T1000 (cell line): ENCODE results near the gene ACY1.
"Not testable (repeated sequence)": the region's sequence is repeated elsewhere in the genome, so short reads cannot be mapped to it uniquely, and the experiment has no call there.

Experiments used
- DNase-seq: peaks from one replicate; lab custom pipeline; 2025; ENCODE audit warnings: mixed read lengths; lab: John Stamatoyannopoulos, UW

ACY1 gene

DNA sequence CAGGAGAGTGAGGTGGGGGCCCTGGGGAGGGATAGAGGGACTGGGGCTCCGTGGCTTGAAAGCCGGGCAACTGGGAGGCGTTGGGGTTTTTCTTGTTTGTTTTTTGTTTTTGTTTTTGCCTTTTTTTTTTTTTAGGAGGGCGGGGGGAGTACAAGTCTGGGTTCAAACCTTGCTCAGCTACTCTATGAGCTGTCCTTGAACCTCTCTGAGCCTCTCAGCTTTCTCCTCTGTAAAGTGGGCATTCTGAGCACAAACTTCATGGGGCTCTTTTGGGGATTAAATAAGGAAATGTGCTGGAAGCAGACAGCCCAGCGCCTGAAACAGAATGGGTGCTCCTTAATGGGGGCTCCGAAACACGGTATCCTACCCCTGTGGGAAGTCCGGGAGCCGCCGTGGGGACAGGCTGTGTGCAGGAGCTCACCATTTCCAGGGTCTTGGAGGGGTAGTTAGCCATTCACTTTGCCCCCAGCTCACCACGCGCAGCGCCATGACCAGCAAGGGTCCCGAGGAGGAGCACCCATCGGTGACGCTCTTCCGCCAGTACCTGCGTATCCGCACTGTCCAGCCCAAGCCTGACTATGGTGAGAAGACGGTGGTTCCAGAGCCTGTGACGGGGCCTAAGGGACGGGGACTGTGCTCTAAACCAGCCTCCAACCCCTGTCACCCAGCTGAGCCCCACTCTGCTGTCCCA is 388 bp downstream of the ACY1 start:
- DNase-seq = no peak

DNA sequence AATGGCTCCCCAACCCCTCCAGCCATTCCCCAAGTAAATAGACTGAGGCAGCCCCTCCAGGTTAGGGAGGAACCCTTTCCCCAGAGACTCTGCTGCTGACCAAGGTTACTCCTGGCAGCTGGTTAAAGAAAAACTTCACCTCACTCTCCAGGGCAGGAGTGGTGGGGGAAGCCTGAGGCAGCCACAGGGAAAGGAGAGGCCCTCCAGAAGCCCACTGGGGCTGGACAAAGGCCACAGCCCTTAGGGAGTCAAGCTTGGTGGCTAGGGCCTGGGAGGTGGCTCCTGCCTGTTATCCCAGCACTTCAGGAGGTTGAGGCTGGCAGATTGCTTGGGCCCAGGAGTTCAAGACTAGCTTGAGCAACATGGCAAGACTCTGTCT is 923 bp downstream of the ACY1 start:
- no peak for DNase-seq

DNA sequence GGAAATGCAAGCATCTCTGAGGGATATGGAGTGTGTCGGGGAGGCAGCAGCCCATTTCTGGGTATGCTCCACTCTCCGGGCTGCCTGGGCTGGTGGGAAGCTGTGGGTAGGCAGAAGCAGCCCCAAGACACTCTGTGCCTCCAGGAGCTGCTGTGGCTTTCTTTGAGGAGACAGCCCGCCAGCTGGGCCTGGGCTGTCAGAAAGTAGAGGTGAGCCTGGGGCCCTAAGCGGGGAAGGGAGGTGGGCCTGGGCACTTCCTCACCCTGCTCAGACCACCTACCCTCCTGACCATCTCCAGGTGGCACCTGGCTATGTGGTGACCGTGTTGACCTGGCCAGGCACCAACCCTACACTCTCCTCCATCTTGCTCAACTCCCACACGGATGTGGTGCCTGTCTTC is 1.7 kb downstream of the ACY1 start:
- DNase-seq = no peak

DNA sequence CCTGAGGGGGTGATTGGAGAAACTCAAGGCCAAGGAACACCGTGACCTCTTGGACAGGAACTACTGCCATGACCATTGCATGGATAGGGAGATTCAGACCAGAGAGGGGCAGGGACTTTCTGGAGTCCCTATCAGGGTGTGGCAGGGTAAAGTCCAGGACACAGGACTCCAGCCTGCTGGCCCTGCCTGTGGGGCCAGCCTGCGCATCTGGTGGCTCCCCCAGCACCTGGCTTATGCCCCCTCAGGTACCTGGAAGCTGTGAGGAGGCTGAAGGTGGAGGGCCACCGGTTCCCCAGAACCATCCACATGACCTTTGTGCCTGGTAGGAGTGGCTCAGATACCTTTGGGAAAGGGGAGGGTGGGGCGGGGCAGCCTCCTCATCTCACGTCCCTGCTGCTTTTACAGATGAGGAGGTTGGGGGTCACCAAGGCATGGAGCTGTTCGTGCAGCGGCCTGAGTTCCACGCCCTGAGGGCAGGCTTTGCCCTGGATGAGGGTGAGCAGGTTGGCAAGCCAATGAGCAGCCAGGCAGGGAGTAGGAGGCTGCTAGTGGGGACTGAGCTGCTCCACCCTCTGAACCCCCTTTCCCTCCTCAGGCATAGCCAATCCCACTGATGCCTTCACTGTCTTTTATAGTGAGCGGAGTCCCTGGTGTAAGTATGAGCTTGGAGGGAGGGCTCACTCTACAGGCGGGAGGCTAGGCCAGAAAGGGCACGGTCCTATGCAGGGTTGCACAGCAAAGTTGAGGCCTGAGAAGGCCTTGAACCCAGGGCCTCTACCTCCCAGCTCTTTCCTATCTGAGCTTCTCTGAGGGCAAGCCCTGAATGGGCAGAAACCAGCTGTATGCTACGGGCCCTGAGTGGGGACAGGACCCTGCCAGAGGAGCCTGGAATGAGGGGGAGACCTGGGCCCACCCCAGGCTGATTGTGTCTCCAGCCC is 2.9 kb downstream of the ACY1 start:
- no peak for DNase-seq

DNA sequence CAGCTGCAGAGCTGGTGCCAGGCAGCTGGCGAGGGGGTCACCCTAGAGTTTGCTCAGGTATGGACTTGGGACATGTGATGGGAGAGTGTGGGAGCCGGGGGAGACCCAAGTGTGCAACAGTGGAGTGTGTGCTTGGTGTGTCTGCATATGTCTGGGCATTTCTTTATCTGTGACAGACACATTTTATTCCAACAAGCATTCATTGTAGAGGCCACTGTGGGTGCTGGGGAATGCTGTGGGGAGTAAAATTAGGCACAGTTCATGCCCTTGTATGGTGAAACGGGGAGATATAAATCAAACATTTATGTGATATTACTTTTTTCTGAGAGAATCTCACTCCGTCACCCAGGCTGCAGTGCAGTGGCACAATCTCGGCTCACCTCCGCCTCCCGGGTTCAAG is 4.2 kb downstream of the ACY1 start:
- no peak for DNase-seq

DNA sequence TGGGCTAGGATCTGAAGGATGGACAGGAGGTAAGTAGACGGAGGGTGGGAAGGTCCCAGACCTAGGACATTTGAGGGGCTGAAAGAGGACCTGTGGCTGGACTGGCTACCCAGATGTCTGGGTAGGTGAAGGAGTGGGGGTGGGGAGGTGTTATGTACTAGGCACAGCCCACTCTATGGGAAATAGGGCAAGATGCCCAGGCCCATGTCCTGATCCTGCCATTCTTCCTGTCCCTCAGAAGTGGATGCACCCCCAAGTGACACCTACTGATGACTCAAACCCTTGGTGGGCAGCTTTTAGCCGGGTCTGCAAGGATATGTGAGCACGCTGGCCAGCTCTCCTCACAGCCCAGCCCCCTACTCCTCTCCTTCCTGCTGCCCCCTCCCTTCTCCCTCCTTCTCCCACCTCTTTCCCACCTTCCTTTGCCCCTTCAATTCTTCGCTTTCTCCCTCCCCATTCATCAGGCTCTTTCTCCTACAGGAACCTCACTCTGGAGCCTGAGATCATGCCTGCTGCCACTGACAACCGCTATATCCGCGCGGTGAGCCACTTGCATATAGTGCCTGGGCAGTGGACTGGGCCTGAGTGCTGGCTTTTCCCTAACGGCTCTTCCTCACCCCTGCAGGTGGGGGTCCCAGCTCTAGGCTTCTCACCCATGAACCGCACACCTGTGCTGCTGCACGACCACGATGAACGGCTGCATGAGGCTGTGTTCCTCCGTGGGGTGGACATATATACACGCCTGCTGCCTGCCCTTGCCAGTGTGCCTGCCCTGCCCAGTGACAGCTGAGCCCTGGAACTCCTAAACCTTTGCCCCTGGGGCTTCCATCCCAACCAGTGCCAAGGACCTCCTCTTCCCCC is 5.2 kb downstream of the ACY1 start:
- no peak for DNase-seq

DNA sequence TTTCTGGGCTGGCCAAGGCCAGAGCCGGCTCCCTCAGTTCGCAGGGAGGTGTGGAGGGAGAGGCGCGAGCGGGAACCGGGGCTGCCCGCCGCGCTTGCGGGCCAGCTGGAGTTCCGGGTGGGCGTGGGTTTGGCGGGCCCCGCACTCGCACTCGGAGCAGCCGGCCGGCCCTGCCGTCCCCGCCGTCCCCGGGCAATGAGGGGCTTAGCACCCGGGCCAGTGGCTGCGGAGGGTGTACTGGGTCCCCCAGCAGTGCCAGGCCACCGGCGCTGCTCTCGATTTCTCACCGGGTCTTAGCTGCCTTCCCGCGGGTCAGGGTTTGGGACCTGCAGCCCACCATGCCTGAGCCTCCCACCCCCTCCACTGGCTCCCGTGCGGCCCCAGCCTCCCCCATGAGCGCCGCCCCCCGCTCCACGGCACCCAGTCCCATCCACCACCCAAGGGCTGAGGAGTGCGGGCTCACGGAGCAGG is 7.2 kb downstream of the ACY1 start:
- DNase-seq = not testable (repeated sequence)

DNA sequence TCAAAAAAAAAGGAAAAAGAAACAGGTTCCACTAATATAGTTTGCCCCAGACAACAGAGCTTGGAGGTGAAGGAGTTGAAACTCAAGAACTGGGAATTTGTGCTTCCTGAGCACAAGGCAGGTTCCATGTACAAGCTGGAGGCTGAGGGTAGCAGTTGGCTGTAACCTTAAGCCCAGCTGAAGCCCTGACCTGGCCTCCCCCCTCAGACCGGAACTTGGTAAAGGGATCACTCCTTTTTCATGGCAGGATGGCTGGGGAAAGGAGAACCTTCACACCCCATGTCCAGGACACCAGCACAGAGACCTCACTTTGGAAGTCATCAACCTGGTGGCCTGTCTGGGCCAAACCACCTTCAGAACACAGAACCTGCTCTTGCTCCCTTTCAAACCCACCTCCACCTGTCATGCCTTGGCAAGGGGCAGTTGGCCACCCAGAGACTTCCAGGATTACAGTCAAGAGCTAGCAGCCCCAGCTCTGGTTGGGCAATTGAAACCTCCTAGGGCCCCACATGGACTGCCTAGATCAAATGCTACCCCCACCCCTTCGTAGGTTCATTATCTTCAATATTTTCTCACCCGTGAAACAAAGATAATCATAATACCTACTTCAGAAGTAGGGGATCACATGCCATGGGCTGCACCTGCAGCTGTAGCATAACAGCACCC is 8.8 kb downstream of the ACY1 start:
- DNase-seq = no peak

DNA sequence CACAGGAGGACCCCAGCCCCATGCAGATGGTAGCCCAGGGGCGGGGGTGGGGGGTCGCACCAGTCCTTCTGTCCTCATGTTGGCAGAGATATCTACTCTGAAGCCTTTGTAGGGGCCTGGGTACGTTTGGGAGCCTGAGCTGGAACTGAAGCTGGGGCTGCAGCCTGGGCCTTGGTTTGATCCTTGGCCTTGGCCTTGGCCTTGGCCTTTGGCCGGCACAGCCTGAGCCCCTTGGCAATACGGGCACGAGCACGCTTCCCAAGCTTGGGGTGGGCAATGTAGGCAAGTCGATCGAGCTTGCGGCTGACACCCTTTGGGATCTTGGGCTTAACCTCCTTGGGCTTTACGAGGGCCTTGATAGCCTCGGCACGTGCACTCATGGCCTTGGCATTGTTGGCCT is 10.3 kb downstream of the ACY1 start:
- not testable (repeated sequence) for DNase-seq

DNA sequence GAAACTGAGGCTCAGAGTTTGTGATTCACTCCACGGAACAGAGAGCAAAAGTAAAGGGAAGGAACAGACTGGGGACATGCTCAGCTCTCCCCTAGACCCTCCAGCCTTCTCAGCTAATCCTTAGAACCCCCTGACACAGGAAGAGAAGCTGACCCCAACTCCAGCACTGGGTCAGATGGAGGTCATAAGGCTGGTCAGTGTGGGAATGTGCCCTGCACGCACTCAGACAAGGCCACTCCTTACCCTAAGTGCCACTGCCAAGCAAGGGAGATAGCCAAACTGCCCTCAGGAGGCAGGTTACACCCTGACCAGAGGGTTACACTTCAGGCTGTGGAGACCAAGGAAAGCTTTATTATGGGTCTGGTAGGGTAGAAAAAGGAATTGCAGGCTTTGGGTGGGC is 11.2 kb downstream of the ACY1 start:
- DNase-seq = no peak

DNA sequence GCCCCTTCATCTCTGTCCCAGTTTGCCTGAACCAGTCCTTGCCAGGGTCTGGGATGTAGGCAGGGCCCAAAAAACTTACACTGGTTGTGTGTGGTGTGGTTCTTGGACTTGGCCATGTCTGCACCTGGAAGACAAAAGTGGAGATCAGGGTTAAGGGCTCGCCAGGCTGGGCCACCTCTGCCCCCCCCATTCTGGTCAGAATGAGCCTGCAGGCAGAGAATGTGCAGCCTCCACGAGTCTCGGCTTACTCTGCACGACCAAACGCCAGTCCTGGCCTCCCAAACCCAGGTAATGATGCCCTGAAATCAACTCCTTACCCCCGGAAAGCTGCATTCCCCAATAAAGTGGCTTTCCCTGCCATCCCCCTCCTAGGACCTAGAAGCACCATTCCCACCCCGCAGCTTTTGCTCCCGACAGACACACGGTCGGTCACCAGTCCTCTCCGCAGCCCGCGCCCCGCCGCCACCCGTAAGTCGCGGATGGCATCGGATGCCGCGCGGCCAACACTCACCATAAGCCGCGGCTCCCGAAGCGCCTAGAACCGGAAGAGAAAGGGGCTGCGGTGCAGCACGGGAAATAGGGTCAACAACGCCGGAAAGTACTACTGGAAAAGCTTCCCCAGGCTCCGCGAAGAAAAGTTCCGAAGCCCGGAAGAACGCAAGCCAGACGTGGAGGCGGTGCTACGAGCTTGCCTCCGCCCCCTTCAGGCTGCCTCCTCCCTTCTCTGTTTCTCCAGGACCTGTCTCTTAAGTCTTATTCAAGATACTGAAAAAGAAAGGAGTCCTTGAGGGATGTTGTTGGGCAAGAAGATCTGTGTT is 12.2 kb downstream of the ACY1 start, which contains the start of gene RPL29:
TSS of gene RPL29 (minus strand) at position 550 of the 818 bp plus-strand sequence. CDS start at position 116, 434 bp downstream.
- DNase-seq = peak; percentile 89

DNA sequence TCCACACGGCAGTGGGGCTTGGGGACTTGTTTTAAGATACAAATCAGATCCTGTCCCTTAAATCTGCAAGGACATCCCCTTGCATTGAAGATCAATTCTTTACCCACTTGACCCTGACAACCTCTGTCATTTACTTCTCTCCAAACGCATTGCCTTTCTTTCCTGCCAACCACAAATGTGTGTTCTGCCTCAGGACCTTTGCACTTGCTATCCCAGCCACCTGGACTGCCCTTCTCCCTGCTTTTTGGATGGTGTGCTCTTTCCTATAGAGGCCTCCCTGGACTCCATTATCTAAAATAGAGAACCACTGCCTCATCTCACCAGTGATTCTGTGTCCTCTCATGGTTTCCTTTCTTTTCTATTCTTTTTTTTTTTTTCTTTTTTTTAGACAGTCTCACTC is 13.8 kb downstream of the ACY1 start:
- DNase-seq = no peak

DNA sequence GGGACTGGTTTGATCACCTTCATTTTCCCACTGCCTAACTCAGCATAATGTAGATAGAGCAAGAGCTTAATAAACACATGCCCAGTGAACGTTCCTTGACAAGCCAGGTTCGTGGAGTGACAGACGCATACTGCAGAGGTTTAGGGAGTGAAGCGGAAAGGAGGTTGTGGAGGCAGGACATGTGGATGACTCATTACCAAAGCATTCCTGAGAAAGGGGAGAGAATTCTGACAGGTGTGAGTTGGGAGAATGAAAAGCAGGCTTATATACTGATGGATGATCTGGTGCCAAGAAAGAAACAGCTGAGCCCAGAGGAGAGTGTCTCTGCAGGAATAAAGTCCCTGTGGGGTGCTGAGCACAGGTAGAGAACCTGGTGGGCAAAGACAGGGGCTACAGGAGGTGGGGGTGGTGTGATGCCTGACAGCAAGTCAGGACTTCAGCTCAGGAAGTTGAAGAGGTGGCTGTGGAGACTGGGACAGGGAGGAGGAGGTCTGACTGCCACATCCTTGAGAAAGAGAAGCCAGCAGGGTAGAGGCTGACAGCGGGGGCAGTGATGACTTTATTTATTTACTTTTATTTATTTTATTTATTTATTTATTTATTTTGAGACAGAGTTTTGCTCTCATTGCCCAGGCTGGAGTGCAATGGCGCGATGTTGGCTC is 14.7 kb downstream of the ACY1 start:
- DNase-seq = no peak

DNA sequence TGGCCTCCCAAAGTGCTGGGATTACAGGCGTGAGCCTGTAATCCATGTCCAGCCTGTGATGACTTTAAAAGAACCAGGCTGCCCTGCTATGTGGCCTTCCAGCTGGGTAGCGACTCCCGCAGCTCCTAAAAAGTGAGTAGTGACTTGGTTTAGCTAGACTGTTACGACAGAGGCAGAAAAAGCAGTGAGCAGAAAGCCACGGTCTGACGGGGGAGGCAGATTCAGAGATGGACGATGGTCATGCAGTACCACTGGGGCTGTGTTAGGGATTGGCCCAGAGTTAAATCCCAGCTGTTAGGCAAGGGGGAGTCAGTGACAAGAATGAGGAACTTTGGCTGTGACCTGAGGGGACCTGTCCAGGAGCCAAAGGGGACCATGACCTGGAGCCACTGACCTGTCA is 15.4 kb downstream of the ACY1 start:
- no peak for DNase-seq

DNA sequence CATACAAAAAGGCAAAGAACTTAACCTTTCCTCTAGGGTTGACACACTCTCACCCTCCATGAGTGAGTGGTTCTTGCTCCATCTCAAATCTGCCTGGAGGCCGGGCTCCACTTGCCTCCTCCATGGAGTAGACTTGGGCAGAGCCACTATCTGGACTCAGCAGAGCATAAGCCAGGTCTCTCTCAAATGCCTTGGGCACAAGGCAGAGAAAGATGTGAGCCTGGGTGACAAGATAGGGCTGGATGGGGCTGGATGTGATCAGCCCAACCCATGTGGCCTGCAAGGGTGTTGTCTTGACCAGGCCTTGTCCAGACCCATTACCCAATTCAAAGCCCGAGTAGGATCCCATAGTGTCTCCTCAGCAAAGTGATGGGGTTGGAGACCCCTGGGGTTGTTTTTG is 16.5 kb downstream of the ACY1 start:
- no peak for DNase-seq

DNA sequence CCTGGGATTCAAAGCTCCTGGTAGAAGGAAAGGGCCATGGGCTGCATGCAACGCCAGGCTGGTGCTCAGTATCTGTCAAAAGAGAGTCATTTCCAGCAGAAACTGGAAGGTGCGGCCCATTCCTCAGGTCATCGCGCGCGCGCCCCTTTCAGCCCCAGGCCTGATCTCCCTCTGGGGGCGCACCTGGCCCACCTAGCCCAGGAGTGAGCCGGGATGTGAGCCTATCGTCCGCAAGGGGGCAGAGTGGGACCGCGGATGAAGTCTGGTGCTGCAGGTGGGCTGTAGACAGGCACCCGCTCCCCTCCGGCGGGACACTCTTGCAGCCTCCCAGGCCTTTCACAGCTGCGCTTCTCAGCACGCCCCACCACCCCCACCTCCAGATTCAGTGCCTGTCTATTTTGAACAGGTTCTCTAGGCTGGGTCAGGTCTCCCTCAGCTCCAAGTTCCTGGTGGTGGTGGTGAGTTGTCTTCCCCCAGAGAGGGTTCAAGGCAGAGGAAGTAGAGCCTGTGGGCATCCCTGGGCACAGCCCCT is 18.2 kb downstream of the ACY1 start:
- DNase-seq = peak; percentile 62

DNA sequence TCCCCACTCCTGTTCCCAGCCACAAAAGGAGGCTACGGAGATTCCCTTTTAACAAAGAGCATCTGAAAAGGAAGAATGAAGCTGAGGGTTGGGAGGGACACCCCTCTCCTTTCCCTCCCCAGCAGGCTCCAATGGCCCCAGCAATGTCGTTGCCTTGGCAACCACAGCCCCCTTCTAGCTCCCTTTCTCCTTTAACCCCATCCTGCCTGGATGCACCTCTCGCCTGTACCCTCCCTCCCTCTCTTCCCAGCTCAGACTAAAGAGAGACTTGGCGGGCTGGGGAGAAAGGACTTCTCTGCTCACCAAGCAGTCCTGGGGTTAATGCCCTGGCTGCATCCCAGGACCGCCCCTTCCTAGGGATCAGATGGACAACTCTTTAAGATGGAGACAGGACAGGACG is 19.4 kb downstream of the ACY1 start:
- DNase-seq = no peak

DNA sequence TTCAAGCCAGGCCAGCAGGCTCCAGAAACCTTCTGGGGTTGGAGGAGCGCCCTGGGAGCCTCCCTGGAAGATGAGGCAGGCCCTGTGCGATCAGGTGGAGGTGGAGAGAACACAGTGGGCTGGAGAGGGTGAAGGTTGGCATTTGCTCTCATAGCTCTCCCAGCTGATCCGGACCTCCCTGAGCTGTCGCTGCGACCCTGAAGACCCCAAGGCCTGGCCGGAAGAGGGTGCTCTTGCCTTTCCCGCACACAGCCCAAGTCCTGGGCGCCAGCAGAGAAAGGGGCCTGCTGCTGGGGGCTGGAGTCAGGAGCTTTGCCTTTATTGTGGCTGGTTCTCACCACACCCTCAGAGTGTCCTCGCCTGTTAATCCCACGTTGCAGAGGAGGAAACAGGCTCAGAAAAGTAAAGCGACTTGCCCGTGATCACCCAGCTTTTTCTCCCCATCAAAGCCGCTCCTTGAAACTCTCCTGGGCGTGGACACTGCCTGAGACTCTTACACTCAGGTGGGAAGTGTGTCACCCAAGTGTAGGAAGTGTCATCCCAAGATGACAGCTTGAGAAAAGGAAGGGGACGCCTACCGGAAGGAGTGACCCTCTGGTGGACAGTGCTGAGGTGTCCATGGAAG is 20.9 kb downstream of the ACY1 start:
- DNase-seq = no peak

DNA sequence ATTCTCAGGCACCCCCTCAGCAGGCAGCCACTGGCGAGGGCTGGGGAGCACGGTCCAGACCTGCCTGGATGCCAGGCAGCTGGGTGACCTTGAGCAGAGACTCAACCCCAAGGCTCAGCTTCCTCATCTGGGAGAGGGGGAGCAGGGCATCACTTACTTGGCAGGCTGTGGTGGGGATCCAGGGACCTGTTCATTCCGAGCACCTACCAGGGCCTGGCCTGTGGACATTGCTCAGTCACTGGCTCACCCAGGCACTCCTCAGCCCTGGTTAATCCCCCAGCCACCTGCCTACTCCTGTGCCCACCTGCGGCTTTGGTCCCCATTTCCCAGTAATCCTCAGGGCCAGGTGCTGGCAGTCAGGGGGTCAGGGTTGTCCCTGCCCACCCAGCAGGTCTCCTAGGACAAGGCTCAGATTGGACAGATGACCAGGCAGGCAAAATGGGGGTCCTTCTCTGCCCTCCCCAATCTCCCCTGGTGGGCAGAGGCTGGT is 21.6 kb downstream of the ACY1 start:
- DNase-seq = no peak
